ENCODE measurements around the gene MTCL1. TPM values are rescaled to one million over a fixed set of nuclear protein-coding genes. Genes with fewer than 3 reads are reported as not detected.

MTCL1 gene
- total RNA-seq, 2 experiments from 2014 or later: 0.40 to 0.56 TPM

DNA sequence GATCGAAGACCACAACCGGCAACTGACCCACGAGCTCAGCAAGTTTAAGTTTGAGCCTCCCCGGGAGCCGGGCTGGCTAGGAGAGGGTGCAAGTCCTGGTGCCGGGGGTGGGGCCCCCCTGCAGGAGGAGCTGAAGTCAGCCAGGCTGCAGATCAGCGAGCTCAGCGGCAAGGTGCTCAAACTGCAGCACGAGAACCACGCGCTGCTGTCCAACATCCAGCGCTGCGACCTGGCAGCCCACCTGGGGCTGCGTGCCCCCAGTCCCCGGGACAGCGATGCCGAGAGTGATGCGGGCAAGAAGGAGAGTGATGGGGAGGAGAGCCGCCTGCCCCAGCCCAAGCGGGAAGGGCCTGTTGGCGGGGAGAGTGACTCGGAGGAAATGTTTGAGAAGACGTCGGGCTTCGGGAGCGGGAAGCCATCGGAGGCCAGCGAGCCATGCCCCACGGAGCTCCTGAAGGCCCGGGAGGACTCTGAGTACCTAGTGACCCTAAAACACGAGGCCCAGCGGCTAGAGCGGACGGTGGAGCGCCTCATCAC lies 78.7 kb downstream of the MTCL1 start:
- Mint-ChIP-seq H3K27ac (no peak overlapping the region), H3K4me1 (ENCODE audit: low read depth) (peaks cover 4% of the 10 kb centered on the region), H3K4me3 (no peak overlapping the region), H3K36me3 (no peaks in the 10 kb centered on the region), H3K9me3 (no peaks in the 10 kb centered on the region), H3K27me3 (no peaks in the 10 kb centered on the region)
- no peak for DNase-seq
- ChIA-PET POLR2A (no interaction called here), CTCF (interaction anchor here (1.5 kb wide), 1 partner anchor 17 kb away, joined by 4 read pairs; no protein-coding TSS in a partner anchor)
- intact Hi-C loops (cut with micrococcal nuclease): no loop called here

DNA sequence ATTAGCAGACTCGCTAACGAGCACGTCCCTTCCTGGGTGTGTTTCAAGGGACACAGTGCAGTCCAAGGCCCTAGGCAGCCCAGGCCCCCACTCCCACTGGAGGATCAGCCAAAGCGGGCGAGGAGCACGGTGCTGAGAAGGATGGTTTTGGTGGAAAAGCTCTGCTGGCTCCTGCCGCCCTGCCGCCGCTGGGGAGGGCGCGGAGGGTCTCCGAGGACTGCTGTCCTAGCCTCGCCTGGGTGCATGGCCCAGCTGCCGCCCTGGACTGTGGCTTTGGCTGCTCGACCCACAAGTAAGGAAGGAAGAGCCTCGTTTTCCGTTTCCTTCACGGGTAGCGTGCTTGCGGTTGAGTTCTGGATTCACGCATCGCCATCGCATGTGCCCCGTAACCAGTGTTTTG lies 79.9 kb downstream of the MTCL1 start:
- Mint-ChIP-seq H3K4me1 (ENCODE audit: low read depth) (peaks cover 4% of the 10 kb centered on the region), H3K36me3 (no peaks in the 10 kb centered on the region), H3K4me3 (no peak overlapping the region), H3K27ac (no peak overlapping the region), H3K27me3 (no peaks in the 10 kb centered on the region), H3K9me3 (no peaks in the 10 kb centered on the region)
- intact Hi-C loops (cut with micrococcal nuclease): no loop called here
- DNase-seq: no peak
- CTCF ChIA-PET: no interaction called here
- POLR2A ChIA-PET: no interaction called here

DNA sequence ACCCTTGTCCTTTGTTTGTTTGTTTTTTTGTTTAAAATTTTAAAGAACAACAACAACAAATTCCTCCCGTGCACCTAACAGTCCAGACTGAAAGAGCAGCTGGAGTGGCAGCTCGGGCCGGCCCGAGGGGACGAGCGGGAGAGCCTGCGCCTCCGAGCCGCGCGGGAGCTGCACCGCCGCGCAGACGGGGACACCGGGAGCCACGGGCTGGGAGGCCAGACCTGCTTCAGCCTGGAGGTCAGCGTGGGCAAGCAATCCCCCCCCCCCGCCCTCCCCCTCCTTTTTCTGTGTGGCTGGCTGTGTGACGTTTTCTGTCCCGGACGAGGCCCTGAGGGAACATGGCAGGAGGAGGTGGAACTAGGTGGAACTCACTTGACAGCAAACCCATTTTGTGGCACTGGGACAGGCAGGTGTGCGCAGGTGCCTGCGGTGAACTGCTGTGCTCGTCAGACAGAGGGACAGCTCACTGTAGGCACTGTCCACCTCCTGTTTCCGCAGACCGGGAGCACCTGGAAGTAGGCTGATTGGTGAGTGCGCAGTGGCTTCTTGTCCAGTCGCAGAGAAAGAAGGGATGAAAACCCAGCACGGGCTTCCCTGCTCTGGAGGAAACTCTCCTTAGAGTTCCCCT lies 80.6 kb downstream of the MTCL1 start:
- H3K27me3 Mint-ChIP-seq: no peaks in the 10 kb centered on the region
- H3K27ac Mint-ChIP-seq: no peak overlapping the region

DNA sequence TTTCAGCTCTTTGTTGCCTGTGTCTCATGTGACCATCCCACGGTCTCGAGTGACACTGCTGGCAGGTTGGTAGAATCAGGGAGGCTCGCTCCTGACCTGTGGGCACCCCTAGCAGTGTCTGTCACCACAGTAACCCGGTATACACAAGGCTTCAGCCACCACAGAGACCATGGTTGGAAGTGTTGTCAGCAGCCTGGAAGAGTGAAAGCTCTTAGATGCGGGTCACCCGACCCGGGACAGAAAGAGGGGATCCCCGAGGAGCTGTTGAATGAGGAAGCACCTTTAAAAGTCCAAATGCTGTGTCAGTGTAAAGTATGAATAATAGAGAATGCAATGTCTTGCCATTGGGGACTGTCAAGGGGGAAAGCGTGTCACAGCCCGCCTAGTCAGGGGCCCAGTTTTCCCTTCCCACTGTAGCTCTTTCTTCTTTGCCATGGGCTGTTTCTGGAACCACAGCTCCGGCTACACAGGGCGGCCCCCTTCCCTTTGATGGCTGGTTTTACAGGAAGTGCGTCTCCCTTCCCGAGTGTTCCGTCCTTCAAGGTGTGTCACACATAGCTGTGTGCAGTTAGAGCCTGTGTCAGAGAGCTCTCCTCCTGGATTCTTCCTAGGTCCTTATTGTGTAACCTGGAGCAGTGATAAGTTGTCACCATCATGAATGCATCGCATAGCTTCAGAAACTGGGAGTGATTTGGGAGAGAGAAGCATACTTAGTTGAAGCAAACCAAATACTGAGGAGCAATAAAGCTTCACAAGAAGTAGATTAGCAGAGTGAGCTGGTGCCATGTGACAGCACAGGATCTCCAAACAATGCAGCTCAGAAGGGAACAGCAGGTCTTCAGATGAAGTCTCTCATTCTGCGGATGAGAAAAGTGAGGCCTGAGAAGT lies 81.4 kb downstream of the MTCL1 start:
- H3K4me1 Mint-ChIP-seq (ENCODE audit: low read depth): peaks cover 4% of the 10 kb centered on the region
- POLR2A ChIA-PET: no interaction called here
- H3K9me3 Mint-ChIP-seq: no peaks in the 10 kb centered on the region
- peak; percentile 11 for DNase-seq
- no peak overlapping the region for H3K4me3 Mint-ChIP-seq
- no peaks in the 10 kb centered on the region for H3K36me3 Mint-ChIP-seq
- CTCF ChIA-PET: interaction anchor here (0.8 to 1.3 kb wide), 3 partner anchors 17 to 201 kb away, joined by 3 to 5 read pairs (median 4); no protein-coding TSS in a partner anchor
- no peak overlapping the region for H3K27ac Mint-ChIP-seq
- H3K27me3 Mint-ChIP-seq: no peaks in the 10 kb centered on the region
- intact Hi-C loops (cut with micrococcal nuclease): no loop called here

More for the DNA sequence above, 80.6 kb downstream of the MTCL1 start:
- ChIA-PET CTCF (interaction anchor here (0.8 to 1.3 kb wide), 3 partner anchors 16 to 202 kb away, joined by 3 to 5 read pairs (median 4); no protein-coding TSS in a partner anchor), POLR2A (no interaction called here)
- no peaks in the 10 kb centered on the region for H3K9me3 Mint-ChIP-seq
- H3K4me1 Mint-ChIP-seq (ENCODE audit: low read depth): peaks cover 4% of the 10 kb centered on the region
- no peaks in the 10 kb centered on the region for H3K36me3 Mint-ChIP-seq
- intact Hi-C loops (cut with micrococcal nuclease): no loop called here
- DNase-seq: no peak
- H3K4me3 Mint-ChIP-seq: no peak overlapping the region

DNA sequence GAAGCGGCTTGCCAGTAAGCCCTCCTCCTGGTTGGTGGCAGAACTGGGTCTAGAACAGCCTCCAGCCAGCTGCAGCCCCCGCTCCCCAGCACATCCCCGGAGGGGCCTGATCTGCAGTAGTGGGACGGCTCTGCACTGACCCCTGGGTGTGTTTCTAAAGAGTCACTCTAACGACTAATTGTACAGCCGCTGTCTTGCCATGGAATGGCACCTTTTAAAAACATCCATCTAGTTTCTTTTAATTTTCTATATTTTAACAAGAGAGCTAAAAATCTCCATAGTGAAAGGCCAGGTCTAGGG lies 82.0 kb downstream of the MTCL1 start:
- intact Hi-C loops (cut with micrococcal nuclease): no loop called here
- Mint-ChIP-seq H3K27me3 (no peaks in the 10 kb centered on the region), H3K36me3 (no peaks in the 10 kb centered on the region), H3K4me3 (no peak overlapping the region), H3K27ac (no peak overlapping the region), H3K4me1 (ENCODE audit: low read depth) (peaks cover 4% of the 10 kb centered on the region), H3K9me3 (no peaks in the 10 kb centered on the region)
- no peak for DNase-seq
- ChIA-PET POLR2A (no interaction called here), CTCF (interaction anchor here (1.2 to 1.3 kb wide), 2 partner anchors 17 to 201 kb away, joined by 3 to 5 read pairs; no protein-coding TSS in a partner anchor)

DNA sequence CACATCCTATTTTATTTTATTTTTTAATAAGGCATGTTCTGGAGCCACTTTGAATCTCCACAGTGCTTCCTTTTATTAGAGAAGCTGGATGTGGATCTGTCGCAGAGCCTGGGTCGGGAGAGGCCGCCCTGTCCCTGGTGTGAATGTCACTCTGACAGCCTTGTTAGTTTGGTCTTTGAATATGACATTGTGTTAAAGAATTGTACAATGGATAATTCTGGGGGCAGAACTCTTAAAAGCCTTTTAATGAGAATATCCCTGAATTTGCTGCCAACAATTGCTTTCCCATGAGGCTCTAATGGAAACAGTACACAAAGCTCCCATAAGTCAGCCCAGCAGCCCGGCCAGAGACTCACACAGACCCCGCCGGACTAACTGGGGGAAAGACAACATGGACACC lies 82.4 kb downstream of the MTCL1 start:
- Mint-ChIP-seq H3K9me3 (no peaks in the 10 kb centered on the region), H3K27ac (no peak overlapping the region), H3K4me3 (no peak overlapping the region), H3K27me3 (no peaks in the 10 kb centered on the region), H3K36me3 (no peaks in the 10 kb centered on the region), H3K4me1 (ENCODE audit: low read depth) (peaks cover 4% of the 10 kb centered on the region)
- DNase-seq: no peak
- ChIA-PET POLR2A (no interaction called here), CTCF (no interaction called here)
- intact Hi-C loops (cut with micrococcal nuclease): no loop called here

DNA sequence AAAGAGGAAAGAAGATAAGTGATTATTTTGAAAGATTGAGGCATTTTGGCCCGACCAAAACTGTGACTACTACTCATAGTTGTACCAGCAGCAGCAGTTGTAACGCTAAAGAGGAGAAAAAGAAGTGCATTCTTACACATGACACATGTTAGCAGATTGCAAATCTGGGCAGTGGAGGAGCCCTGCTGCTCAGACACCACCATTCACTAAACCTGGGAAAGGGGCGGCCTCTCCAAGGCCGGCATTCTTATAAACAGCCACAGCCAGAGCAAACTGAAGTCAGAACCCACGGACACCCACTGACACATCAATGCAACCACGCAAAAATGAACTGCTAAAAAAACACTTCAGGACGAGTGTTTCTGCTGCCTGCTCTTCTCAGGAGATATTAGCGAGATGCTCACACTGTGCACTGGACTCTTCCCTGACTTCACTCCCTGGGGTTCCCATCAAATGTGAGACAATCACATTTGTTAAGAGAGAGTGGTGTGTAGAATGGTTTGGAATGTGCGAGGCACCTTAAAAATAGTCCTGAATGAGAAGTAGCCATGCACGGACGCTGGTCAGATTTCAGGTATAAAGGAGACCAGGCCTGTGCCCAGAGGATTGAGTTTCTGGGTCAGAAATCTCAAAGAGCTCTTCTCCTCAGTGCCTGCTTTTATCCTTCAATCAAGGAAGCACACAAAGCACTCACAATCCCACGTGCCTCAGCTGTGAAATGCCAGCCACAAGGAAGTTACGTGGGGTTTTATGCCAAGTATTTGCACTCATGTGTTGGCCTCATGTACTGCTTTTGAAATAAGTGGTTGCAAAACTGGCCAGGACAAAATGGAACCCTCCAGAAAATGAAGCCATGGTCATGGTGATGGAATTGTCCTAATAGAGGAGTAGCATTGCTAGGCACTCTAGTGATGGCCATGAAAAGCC lies 83.4 kb downstream of the MTCL1 start:
- Mint-ChIP-seq H3K4me3 (no peak overlapping the region), H3K27ac (no peak overlapping the region), H3K9me3 (no peaks in the 10 kb centered on the region), H3K4me1 (ENCODE audit: low read depth) (peaks cover 4% of the 10 kb centered on the region), H3K36me3 (no peaks in the 10 kb centered on the region), H3K27me3 (no peaks in the 10 kb centered on the region)
- POLR2A ChIA-PET: no interaction called here
- CTCF ChIA-PET: no interaction called here
- DNase-seq: no peak
- intact Hi-C loops (cut with micrococcal nuclease): no loop called here

DNA sequence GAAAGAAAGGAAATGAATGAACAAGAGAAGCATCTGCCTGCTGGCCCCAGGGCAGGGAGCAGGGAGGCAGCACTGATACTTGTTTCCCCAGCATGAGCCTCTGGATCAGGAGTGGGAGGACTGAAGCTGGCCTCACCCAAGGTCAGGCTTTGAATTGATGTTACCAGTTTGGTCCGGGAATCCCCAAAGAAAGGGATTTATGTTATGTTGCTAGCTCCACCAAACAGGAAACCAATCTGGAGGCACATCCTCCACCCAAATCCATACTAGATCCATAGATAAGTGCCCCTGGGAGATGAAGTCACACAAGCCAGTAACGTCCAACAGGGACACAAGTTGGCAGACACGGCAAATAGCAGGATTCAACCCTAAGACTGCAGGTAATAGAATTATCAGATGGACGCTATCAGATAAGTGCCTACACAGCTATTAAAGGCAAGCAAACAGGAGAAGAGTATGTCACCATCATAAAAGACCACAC lies 85.9 kb downstream of the MTCL1 start:
- intact Hi-C loops (cut with micrococcal nuclease): no loop called here
- H3K36me3 Mint-ChIP-seq: no peaks in the 10 kb centered on the region
- H3K4me1 Mint-ChIP-seq (ENCODE audit: low read depth): peaks cover 6% of the 10 kb centered on the region
- no peak overlapping the region for H3K27ac Mint-ChIP-seq
- H3K4me3 Mint-ChIP-seq: no peak overlapping the region
- no peak for DNase-seq
- ChIA-PET POLR2A (no interaction called here), CTCF (no interaction called here)
- H3K9me3 Mint-ChIP-seq: no peaks in the 10 kb centered on the region
- H3K27me3 Mint-ChIP-seq: no peaks in the 10 kb centered on the region

DNA sequence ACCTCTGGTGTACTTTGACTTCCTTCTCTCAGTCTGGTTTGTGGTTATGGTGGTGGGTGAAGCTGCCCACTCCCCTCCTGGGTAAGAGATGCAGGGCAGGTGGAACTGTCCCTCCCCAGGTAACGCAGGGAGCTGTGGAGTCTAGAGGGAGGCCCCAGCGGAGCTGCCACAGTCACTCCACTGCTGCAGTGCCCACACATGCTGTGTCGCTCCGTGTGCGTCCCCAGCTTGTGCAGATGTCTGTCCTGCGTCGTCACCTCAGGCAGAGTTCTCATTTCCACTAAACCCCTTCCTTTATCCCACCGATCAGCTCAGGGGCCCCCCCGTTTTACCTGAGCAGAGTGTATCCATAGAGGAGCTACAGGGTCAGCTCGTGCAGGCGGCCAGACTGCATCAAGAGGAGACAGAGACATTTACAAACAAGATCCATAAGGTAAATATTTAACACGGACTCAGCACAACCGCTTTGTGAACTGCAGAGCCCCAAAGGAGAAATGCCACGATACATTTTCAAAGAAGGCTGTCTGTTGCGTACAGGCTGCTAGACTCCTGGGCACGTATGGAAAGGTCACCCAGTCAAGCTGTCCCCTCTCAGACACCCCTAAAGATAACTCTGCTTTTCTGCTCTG lies 87.4 kb downstream of the MTCL1 start:
- H3K27me3 Mint-ChIP-seq: no peaks in the 10 kb centered on the region
- CTCF ChIA-PET: interaction anchor here (1.2 kb wide), 1 partner anchor 96 kb away, joined by 4 read pairs; no protein-coding TSS in a partner anchor

DNA sequence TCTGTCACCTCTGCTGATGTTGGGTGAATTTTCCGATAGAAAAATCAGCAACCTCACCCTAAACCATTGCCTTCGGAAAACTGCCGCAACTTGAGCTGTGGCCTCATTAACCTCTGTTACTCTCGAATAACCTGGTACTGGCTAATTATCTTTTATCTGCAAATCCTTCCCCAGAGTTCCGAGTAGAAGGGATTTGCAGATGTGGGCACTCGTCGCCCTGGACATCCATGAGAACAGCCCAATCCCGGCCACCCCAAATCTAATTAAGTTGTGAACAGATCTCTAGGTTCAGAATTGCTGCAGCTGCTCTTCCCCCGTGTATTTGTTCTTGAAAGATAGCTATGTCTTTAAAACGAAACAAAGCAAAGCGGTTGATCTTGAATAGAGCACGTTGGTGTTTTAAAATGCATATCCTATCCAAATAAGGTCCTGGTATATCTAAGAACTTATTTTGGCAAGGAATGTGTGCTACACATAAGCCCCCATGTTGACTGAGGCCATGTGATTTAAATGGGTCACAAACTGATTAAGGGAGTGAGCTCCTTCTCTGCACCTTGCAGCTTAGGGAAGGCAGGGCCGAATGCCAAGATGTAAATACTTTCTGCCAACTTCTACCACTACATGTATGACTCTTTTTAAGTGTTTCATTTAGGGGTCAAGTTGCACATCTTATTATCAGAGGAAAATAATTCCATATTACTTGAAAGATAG lies 88.2 kb downstream of the MTCL1 start:
- Mint-ChIP-seq H3K9me3 (no peaks in the 10 kb centered on the region), H3K4me1 (ENCODE audit: low read depth) (peaks cover 2% of the 10 kb centered on the region), H3K4me3 (no peak overlapping the region), H3K27ac (no peak overlapping the region), H3K36me3 (no peaks in the 10 kb centered on the region), H3K27me3 (no peaks in the 10 kb centered on the region)
- intact Hi-C loops (cut with micrococcal nuclease): no loop called here
- no peak for DNase-seq
- CTCF ChIA-PET: interaction anchor here (1.2 kb wide), 1 partner anchor 97 kb away, joined by 4 read pairs; no protein-coding TSS in a partner anchor
- POLR2A ChIA-PET: no interaction called here

More for the DNA sequence above, 87.4 kb downstream of the MTCL1 start:
- DNase-seq: no peak
- H3K9me3 Mint-ChIP-seq: no peaks in the 10 kb centered on the region
- H3K36me3 Mint-ChIP-seq: no peaks in the 10 kb centered on the region
- intact Hi-C loops (cut with micrococcal nuclease): no loop called here
- H3K4me3 Mint-ChIP-seq: no peak overlapping the region
- peaks cover 2% of the 10 kb centered on the region for H3K4me1 Mint-ChIP-seq (ENCODE audit: low read depth)
- POLR2A ChIA-PET: no interaction called here
- no peak overlapping the region for H3K27ac Mint-ChIP-seq

Measured in activated CD4-positive, alpha-beta memory T cell treated with anti-CD3 and anti-CD28 coated beads for 36 hours (primary cell).